H1 (cell line): ENCODE measurements around the gene LIFR. TPM values are rescaled to one million over a fixed set of nuclear protein-coding genes. Genes with fewer than 3 reads are reported as not detected.

Experiments
- CTCF ChIA-PET: fragments of 300-600 bp; sonication (Branson Sonifier 250); formaldehyde crosslinking; loops from one replicate; lab custom pipeline; 2021; ENCODE audit not compliant: partially characterized antibody; lab: Charles Lee
- POLR2A ChIA-PET: fragments of 300-600 bp; sonication (Branson Sonifier 250); formaldehyde crosslinking; loops from one replicate; lab custom pipeline; 2021; ENCODE audit warnings: inconsistent platforms; ENCODE audit not compliant: partially characterized antibody; lab: Charles Lee
- DNase-seq, 2 experiments: peaks; one replicate each; pipeline versions ENCODE4 v3.0.0 to v3.0.0-alpha.2; 2010 to 2022; ENCODE audit warnings: low spot score in 2 of 2, low read depth in 1 of 2, mixed read lengths in 1 of 2
- FAIRE-seq: peaks from 2 replicates; lab custom pipeline; 2011; peaks lifted over from hg19 to GRCh38; lab: Jason Lieb, UNC
- H2AFZ ChIP-seq: 2 replicates; pipeline ENCODE4 v1.8.1; 2012; ENCODE audit warnings: low read length, inconsistent platforms
- H2AK5ac ChIP-seq: 2 replicates; pipeline ENCODE4 v1.6.1; 2013; ENCODE audit warnings: low read depth, low read length
- H2BK120ac ChIP-seq: replicated peaks from 2 replicates; pipeline ENCODE3; 2013; ENCODE audit warnings: low read depth, low read length, inconsistent platforms
- H2BK12ac ChIP-seq: 2 replicates; pipeline ENCODE4 v1.6.1; 2013; ENCODE audit warnings: low read depth, low read length
- H2BK15ac ChIP-seq: 2 replicates; pipeline ENCODE4 v1.6.1; 2013; ENCODE audit warnings: low read length
- H2BK20ac ChIP-seq: 2 replicates; pipeline ENCODE4 v1.6.1; 2013; ENCODE audit warnings: low read length
- H2BK5ac ChIP-seq: 2 replicates; pipeline ENCODE4 v1.6.1; 2013; ENCODE audit warnings: low read depth, low read length
- H3K14ac ChIP-seq: 2 replicates; pipeline ENCODE4 v1.6.1; 2013; ENCODE audit warnings: inconsistent platforms; ENCODE audit not compliant: insufficient read length
- H3K18ac ChIP-seq: 2 replicates; pipeline ENCODE4 v1.6.1; 2013; ENCODE audit warnings: low read length; ENCODE audit errors: extremely low read depth
- H3K23ac ChIP-seq: 2 replicates; pipeline ENCODE4 v1.6.1; 2013; ENCODE audit warnings: inconsistent platforms; ENCODE audit not compliant: insufficient read length
- H3K23me2 ChIP-seq: 2 replicates; pipeline ENCODE4 v1.6.1; 2013; ENCODE audit warnings: low read depth, low read length
- H3K27ac ChIP-seq: 2 replicates; pipeline ENCODE4 v1.6.1; 2011; ENCODE audit warnings: low read depth, low read length, inconsistent platforms
- H3K27me3 ChIP-seq, 4 experiments: replicated peaks in 1 of 4; 1 replicate in 1 of 4; 2 replicates in 3 of 4; pipeline versions ENCODE4 v1.6.1 to v1.8.1; 2011 to 2013; ENCODE audit warnings: low read length in 3 of 4, mild to moderate bottlenecking in 3 of 4, inconsistent platforms in 2 of 4, mixed read lengths in 2 of 4, moderate library complexity in 1 of 4; ENCODE audit not compliant: control insufficient read depth in 3 of 4, insufficient read depth in 3 of 4; ENCODE audit errors: extremely low read depth in 1 of 4
- H3K36me3 ChIP-seq, 4 experiments: 2 replicates each; pipeline versions ENCODE4 v1.6.1 to v1.8.1; 2011 to 2013; ENCODE audit warnings: mild to moderate bottlenecking in 4 of 4, low read length in 3 of 4, moderate library complexity in 2 of 4, control low read depth in 1 of 4, inconsistent platforms in 1 of 4; ENCODE audit not compliant: insufficient read depth in 4 of 4, control insufficient read depth in 2 of 4
- H3K4ac ChIP-seq: replicated peaks from 2 replicates; pipeline ENCODE3; 2013; ENCODE audit warnings: low read length, low read depth, mixed read lengths, inconsistent platforms; ENCODE audit not compliant: insufficient read length
- H3K4me1 ChIP-seq, 4 experiments: replicated peaks in 1 of 4; 1 replicate in 1 of 4; 2 replicates in 3 of 4; pipeline versions ENCODE4 v1.6.1 to v1.8.1; 2011 to 2013; ENCODE audit warnings: low read length in 3 of 4, inconsistent platforms in 2 of 4, mixed read lengths in 1 of 4; ENCODE audit not compliant: insufficient read depth in 4 of 4, control insufficient read depth in 3 of 4
- H3K4me2 ChIP-seq, 2 experiments: 2 replicates each; pipeline versions ENCODE4 v1.6.1 to v1.8.1; 2011 to 2013; ENCODE audit warnings: low read depth in 2 of 2, low read length in 2 of 2, control low read depth in 1 of 2, inconsistent platforms in 1 of 2, mild to moderate bottlenecking in 1 of 2; ENCODE audit not compliant: insufficient read depth in 1 of 2
- H3K4me3 ChIP-seq, 4 experiments: fragments of 200-600, 300-600 bp in 1 of 4; sonication (generic), shearing (Covaris generic), sonication (Bioruptor Twin) in 1 of 4; 2 replicates each; pipeline versions ENCODE4 v1.5.1 to v1.8.1; 2011 to 2016; ENCODE audit warnings: low read length in 4 of 4, low read depth in 3 of 4, control low read depth in 2 of 4, inconsistent platforms in 2 of 4, mild to moderate bottlenecking in 2 of 4, mixed read lengths in 1 of 4, moderate library complexity in 1 of 4; ENCODE audit not compliant: insufficient read depth in 2 of 4; ENCODE audit errors: extremely low read depth in 1 of 4
- H3K56ac ChIP-seq: replicated peaks from 2 replicates; pipeline ENCODE3; 2013; ENCODE audit warnings: low read depth, mild to moderate bottlenecking, mixed read lengths, low read length, inconsistent platforms; ENCODE audit not compliant: insufficient read length
- H3K79me1 ChIP-seq: 2 replicates; pipeline ENCODE4 v1.6.1; 2013; ENCODE audit warnings: low read depth, low read length, control low read depth
- H3K79me2 ChIP-seq, 2 experiments: 2 replicates each; pipeline versions ENCODE4 v1.6.1 to v1.8.1; 2012 to 2013; ENCODE audit warnings: low read length in 2 of 2, mild to moderate bottlenecking in 2 of 2, inconsistent platforms in 1 of 2; ENCODE audit not compliant: insufficient read depth in 2 of 2, control insufficient read depth in 1 of 2
- H3K9ac ChIP-seq, 4 experiments: replicated peaks in 1 of 4; 1 replicate in 1 of 4; 2 replicates in 3 of 4; pipeline versions ENCODE4 v1.6.1 to v1.8.1; 2011 to 2013; ENCODE audit warnings: low read depth in 3 of 4, low read length in 3 of 4, control low read depth in 2 of 4, mild to moderate bottlenecking in 2 of 4, moderate library complexity in 2 of 4, inconsistent platforms in 1 of 4; ENCODE audit errors: extremely low read depth in 1 of 4
- H3K9me3 ChIP-seq, 2 experiments: 2 replicates each; pipeline versions ENCODE4 v1.6.1 to v1.8.1; 2012 to 2013; ENCODE audit warnings: mild to moderate bottlenecking in 2 of 2, moderate library complexity in 2 of 2, control low read depth in 1 of 2, inconsistent platforms in 1 of 2, low read depth in 1 of 2, low read length in 1 of 2, mixed read lengths in 1 of 2; ENCODE audit not compliant: insufficient read depth in 2 of 2
- H4K20me1 ChIP-seq, 2 experiments: replicated peaks in 1 of 2; 2 replicates each; pipeline versions ENCODE3 to v1.8.1; 2011 to 2013; ENCODE audit warnings: inconsistent platforms in 2 of 2, low read length in 2 of 2, mild to moderate bottlenecking in 1 of 2; ENCODE audit not compliant: insufficient read depth in 2 of 2, control insufficient read depth in 1 of 2
- H4K5ac ChIP-seq: 2 replicates; pipeline ENCODE4 v1.6.1; 2013; ENCODE audit warnings: low read length, low read depth, mixed read lengths, inconsistent platforms; ENCODE audit not compliant: insufficient read length
- H4K8ac ChIP-seq: 2 replicates; pipeline ENCODE4 v1.8.0; 2013; ENCODE audit warnings: mild to moderate bottlenecking, moderate library complexity, low read length, inconsistent platforms; ENCODE audit not compliant: insufficient read depth; ENCODE audit errors: extremely low read depth
- H4K91ac ChIP-seq: replicated peaks from 2 replicates; pipeline ENCODE3; 2013; ENCODE audit warnings: low read length, mixed read lengths, inconsistent platforms; ENCODE audit not compliant: insufficient read length
- ATF3 ChIP-seq: IDR thresholded peaks from 2 replicates; pipeline ENCODE4 v1.6.1; 2011; ENCODE audit warnings: low read depth, mild to moderate bottlenecking, low read length; ENCODE audit not compliant: insufficient read depth
- CHD1 ChIP-seq: IDR thresholded peaks from 2 replicates; pipeline ENCODE4 v1.6.1; 2012; ENCODE audit warnings: low read depth, low read length, improper control_type of control experiment
- FOSL1 ChIP-seq: IDR thresholded peaks from 2 replicates; pipeline ENCODE4 v1.6.1; 2011; ENCODE audit warnings: mild to moderate bottlenecking, low read depth, low read length, moderate library complexity; ENCODE audit not compliant: insufficient read depth
- HDAC2 ChIP-seq, 2 experiments: fragments of 300-600 bp in 1 of 2; sonication (generic) in 1 of 2; IDR thresholded peaks; 2 replicates each; pipeline ENCODE4 v1.6.1; 2011 to 2012; ENCODE audit warnings: low read depth in 2 of 2, low read length in 2 of 2, mild to moderate bottlenecking in 2 of 2, moderate library complexity in 2 of 2, borderline replicate concordance in 1 of 2, inconsistent platforms in 1 of 2
- JUN ChIP-seq: IDR thresholded peaks from 2 replicates; pipeline ENCODE4 v1.6.1; 2011; ENCODE audit warnings: low read depth, mild to moderate bottlenecking, improper control_type of control experiment, low read length
- JUND ChIP-seq: IDR thresholded peaks from 2 replicates; pipeline ENCODE4 v1.6.1; 2011; ENCODE audit warnings: mild to moderate bottlenecking, improper control_type of control experiment, low read length
- KDM1A ChIP-seq: fragments of 200-600, 300-600 bp; sonication (generic); IDR thresholded peaks from 2 replicates; pipeline ENCODE4 v1.7.1; 2016; ENCODE audit warnings: mild to moderate bottlenecking, low read length, borderline replicate concordance
- SAP30 ChIP-seq: fragments of 300-600 bp; sonication (generic); IDR thresholded peaks from 2 replicates; pipeline ENCODE4 v1.7.1; 2012; ENCODE audit warnings: low read length, moderate library complexity, mild to moderate bottlenecking, inconsistent platforms; ENCODE audit not compliant: insufficient read depth, insufficient replicate concordance
- SIX5 ChIP-seq: IDR thresholded peaks from 2 replicates; pipeline ENCODE4 v1.6.1; 2011; ENCODE audit warnings: mild to moderate bottlenecking, low read depth, low read length
- WGBS, 2 experiments: shearing (Covaris generic) in 1 of 2; methylation state at CpG; one replicate each; pipeline versions ENCODE4 v1.1.6 to v1.1.7; 2013 to 2015; ENCODE audit warnings: low lambda C conversion rate in 2 of 2, mixed read lengths in 2 of 2, inconsistent platforms in 1 of 2, low coverage in 1 of 2, missing lambda C conversion rate in 1 of 2; ENCODE audit not compliant: insufficient replicate concordance in 2 of 2, insufficient coverage in 1 of 2, insufficient read length in 1 of 2; ENCODE audit errors: extremely low coverage in 1 of 2, missing lambda C conversion rate in 1 of 2; 5-methylcytosine and 5-hydroxymethylcytosine counted together
- polyA plus RNA-seq, 7 experiments: library from polyadenylated mRNA; depleted of rRNA in 3 of 7; stranded (reverse) in 5 of 7; unstranded in 2 of 7; fragments of >200 nt in 5 of 7; fragments of 200-250 nt in 2 of 7; gene quantifications; 1 replicate in 5 of 7; 2 replicates in 1 of 7; 4 replicates in 1 of 7; pipeline versions ENCODE4 v1.2.1 to v1.2.3, GENCODE V29; 2011 to 2013; ENCODE audit warnings: missing spikeins in 2 of 7, mixed read lengths in 2 of 7
- total RNA-seq: library from RNA; stranded (reverse); fragmentation: NEBNext Ultra II Directional; extraction: Animal tissue kit (Norgen Biotek cat#: 25700); gene quantifications from 2 replicates; pipeline ENCODE4 v1.2.1, GENCODE V29; 2021
- TF ChIP-seq, protein P1 (sequence below): IDR thresholded peaks from 2 replicates; pipeline ENCODE4 v1.6.1; 2011; ENCODE audit warnings: low read length, improper control_type of control experiment

The LIFR gene
- total and polyA plus RNA-seq, 2 of the 8 experiments (the other 6 are each of a cell fraction or from before 2014, with no cell fraction given), result 2.0 to 18.9 TPM

GRCh38 chr5:38506302-38506701 is 50.1 kb downstream of the LIFR start:
- CTCF ChIA-PET, result interaction anchor here (0.6 to 1.6 kb wide), 6 partner anchors 21 to 751 kb away, joined by 3 read pairs; no protein-coding TSS in a partner anchor
- no peaks in the 10 kb centered on the region for H4K20me1 ChIP-seq
- H3K56ac ChIP-seq, result no peak overlapping the region
- no peak overlapping the region for H3K4ac ChIP-seq
- no peak overlapping the region for H4K5ac ChIP-seq
- no peak overlapping the region for H3K27ac ChIP-seq
- H2BK120ac ChIP-seq, result no peak overlapping the region
- H2BK15ac ChIP-seq, result no peak overlapping the region
- no peak overlapping the region for H3K4me2 ChIP-seq
- H2BK20ac ChIP-seq, result no peak overlapping the region
- FAIRE-seq (no peak), DNase-seq (no peak)
- H3K4me1 ChIP-seq, result no peaks in the 10 kb centered on the region
- no peak overlapping the region for H3K18ac ChIP-seq
- POLR2A ChIA-PET, result no interaction called here
- no peak overlapping the region for H4K8ac ChIP-seq
- H2BK12ac ChIP-seq, result no peak overlapping the region
- no peaks in the 10 kb centered on the region for H3K27me3 ChIP-seq
- no peak overlapping the region for H3K4me3 ChIP-seq
- H3K79me2 ChIP-seq, result no peaks in the 10 kb centered on the region
- H3K9ac ChIP-seq, result no peak overlapping the region
- no peak overlapping the region for H3K14ac ChIP-seq
- no peaks in the 10 kb centered on the region for H3K9me3 ChIP-seq
- peaks cover 0 to 4% (median 0%) of the 10 kb centered on the region in 4 experiments; a peak in 2 of 8 replicates for H3K36me3 ChIP-seq
- WGBS, 2 experiments, result 93% methylated on average over 3 of the region's 3 CpGs; no CpG with 5 or more reads in 1 of the 2 experiments
- H2BK5ac ChIP-seq, result no peak overlapping the region
- no peak overlapping the region for H2AK5ac ChIP-seq
- H3K23me2 ChIP-seq, result no peaks in the 10 kb centered on the region
- no peaks in the 10 kb centered on the region for H3K79me1 ChIP-seq
- H2AFZ ChIP-seq, result no peak overlapping the region
- no peak overlapping the region for H4K91ac ChIP-seq
- no peak overlapping the region for H3K23ac ChIP-seq
- TF ChIP-seq JUND (no peak), CHD1 (no peak), FOSL1 (no peak), ATF3 (no peak), SIX5 (no peak), JUN (no peak), SAP30 (no peak), KDM1A (no peak), HDAC2 (IDR thresholded peaks at IDR 0.05; ENCODE audit: borderline replicate concordance in 1 of 2, low read depth in 2 of 2, low read length in 2 of 2) (no peak)
- TF ChIP-seq, protein P1, sequence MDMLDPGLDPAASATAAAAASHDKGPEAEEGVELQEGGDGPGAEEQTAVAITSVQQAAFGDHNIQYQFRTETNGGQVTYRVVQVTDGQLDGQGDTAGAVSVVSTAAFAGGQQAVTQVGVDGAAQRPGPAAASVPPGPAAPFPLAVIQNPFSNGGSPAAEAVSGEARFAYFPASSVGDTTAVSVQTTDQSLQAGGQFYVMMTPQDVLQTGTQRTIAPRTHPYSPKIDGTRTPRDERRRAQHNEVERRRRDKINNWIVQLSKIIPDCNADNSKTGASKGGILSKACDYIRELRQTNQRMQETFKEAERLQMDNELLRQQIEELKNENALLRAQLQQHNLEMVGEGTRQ, result no peak
